Thoracic aorta (tissue), 2 donors: Measurements from ENCODE around the gene MYCT1. TPM values are rescaled to one million over a fixed set of nuclear protein-coding genes. Genes with fewer than 3 reads are reported as not detected.
"Not testable (repeated sequence)": the region's sequence is repeated elsewhere in the genome, so short reads cannot be mapped to it uniquely, and the experiment has no call there.

Experiments used
- ATAC-seq: fragments of 150-250 bp; one replicate; pipeline ENCODE4 v1.8.0; 2017; ENCODE audit warnings: low read depth; ENCODE audit not compliant: insufficient number of reproducible peaks, low FRiP score
- DNase-seq: peaks from one replicate; pipeline ENCODE4 v3.0.0-alpha.2; 2020; ENCODE audit warnings: low spot score
- H3K27ac ChIP-seq, 2 donors: fragments of 200-600 bp; sonication (generic); 1 replicate in 1 of 2; 2 replicates in 1 of 2; pipeline ENCODE4 v1.5.1; 2016; ENCODE audit warnings: mild to moderate bottlenecking in 2 of 2, moderate library complexity in 2 of 2
- H3K27me3 ChIP-seq: fragments of 200-600 bp; sonication (generic); replicated peaks from 2 replicates; pipeline ENCODE4 v1.6.0; 2016; ENCODE audit warnings: mild to moderate bottlenecking; ENCODE audit not compliant: insufficient read depth
- H3K36me3 ChIP-seq: fragments of 200-600 bp; sonication (generic); one replicate; pipeline ENCODE4 v1.5.1; 2016
- H3K4me1 ChIP-seq, 2 donors: fragments of 200-600 bp; sonication (generic); 1 replicate in 1 of 2; 2 replicates in 1 of 2; pipeline versions ENCODE4 v1.5.1 to v1.6.0; 2016; ENCODE audit warnings: low read depth in 2 of 2, mild to moderate bottlenecking in 1 of 2; ENCODE audit not compliant: control insufficient read depth in 1 of 2
- H3K4me3 ChIP-seq: fragments of 200-600 bp; sonication (generic); 2 replicates; pipeline ENCODE4 v1.5.1; 2016; ENCODE audit warnings: mild to moderate bottlenecking
- H3K9me3 ChIP-seq: fragments of 200-600 bp; sonication (generic); 2 replicates; pipeline ENCODE4 v1.5.1; 2016
- total RNA-seq, 2 donors: library from RNA; depleted of rRNA; stranded (reverse); fragments of >200 nt; gene quantifications; one replicate each; pipeline versions ENCODE4 v1.1.0 to v1.2.3, GENCODE V29; 2016
- TF ChIP-seq, protein P1 (sequence below): fragments of 200-600 bp; sonication (generic); IDR thresholded peaks from one replicate; pipeline ENCODE4 v1.5.1; 2019; ENCODE audit warnings: antibody characterized with exemption

MYCT1 gene
- total RNA-seq, 2 donors from 2014 or later, result 7.2 to 14.7 TPM

DNA sequence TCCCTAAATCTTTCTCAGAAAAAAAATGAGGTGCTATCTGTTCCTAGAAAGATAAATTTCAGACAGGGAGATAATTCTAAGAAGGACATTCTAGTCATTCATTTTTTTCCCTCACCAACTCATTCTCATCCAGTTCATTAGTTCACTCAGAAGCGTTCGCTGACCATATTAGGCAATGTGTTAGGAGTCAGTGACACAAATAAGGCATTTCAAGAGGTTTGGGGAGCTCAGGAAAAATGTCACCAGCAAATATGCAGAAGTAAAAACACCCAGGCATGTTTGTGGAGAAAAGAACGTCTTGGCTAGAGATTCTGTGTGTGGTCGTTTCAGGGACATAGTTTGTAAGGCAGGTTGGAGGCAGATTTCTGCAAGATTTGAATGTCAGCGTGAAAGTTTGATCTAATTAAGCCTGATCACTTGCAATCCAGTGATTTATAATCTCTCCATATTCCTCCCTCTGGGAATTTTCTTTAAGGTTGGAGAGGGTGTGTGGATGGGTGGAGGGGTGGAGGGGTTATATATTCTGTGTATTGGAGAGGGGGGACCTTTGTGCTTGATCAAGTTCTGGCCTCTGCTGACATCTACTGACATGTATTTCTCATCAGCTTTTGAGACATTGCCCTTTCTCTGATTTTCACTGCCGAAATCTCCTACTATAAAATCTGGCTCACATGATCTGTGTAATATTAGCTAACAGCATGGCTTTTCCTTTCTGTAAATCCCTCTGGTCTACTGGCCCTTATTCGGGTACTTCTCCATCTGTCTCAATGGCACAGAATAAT lies 3.6 kb downstream of the MYCT1 start:
- Histone ChIP-seq H3K27me3 (no peaks in the 10 kb centered on the region), H3K4me1 (no peaks in the 10 kb centered on the region), H3K4me3 (no peak overlapping the region), H3K36me3 (no peaks in the 10 kb centered on the region), H3K9me3 (no peaks in the 10 kb centered on the region), H3K27ac (no peak overlapping the region)
- TF ChIP-seq, protein P1, sequence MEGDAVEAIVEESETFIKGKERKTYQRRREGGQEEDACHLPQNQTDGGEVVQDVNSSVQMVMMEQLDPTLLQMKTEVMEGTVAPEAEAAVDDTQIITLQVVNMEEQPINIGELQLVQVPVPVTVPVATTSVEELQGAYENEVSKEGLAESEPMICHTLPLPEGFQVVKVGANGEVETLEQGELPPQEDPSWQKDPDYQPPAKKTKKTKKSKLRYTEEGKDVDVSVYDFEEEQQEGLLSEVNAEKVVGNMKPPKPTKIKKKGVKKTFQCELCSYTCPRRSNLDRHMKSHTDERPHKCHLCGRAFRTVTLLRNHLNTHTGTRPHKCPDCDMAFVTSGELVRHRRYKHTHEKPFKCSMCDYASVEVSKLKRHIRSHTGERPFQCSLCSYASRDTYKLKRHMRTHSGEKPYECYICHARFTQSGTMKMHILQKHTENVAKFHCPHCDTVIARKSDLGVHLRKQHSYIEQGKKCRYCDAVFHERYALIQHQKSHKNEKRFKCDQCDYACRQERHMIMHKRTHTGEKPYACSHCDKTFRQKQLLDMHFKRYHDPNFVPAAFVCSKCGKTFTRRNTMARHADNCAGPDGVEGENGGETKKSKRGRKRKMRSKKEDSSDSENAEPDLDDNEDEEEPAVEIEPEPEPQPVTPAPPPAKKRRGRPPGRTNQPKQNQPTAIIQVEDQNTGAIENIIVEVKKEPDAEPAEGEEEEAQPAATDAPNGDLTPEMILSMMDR, result no peak
- no peak for DNase-seq
- no peak for ATAC-seq

DNA sequence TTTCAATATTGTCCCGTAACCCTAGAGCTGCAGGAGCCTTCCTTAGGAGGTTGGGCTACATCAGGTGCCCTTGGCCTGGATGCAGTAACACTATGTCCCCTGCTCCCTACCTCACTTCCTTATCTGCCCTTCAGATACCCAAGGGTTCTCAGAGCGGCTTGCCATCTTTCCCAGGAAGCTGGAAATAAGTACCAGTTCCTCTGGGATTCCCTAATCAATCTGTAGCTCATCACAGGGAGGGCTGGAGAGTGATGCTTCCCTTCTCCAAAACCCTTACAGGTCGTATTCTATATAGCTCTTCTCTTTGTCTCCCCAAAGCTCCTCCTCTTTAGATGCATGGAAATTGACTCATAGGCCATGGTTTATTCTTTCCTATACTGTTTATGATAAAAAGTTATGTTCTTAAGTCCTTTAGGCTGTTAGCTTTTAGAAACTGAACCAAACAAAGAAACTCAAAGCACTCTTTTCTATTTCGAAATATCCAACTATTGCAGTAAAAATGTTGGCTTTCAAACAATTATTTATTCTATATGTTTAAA lies 4.2 kb downstream of the MYCT1 start:
- no peaks in the 10 kb centered on the region for H3K27me3 ChIP-seq
- H3K9me3 ChIP-seq, result no peaks in the 10 kb centered on the region
- TF ChIP-seq, protein P1, result no peak
- H3K36me3 ChIP-seq, result no peaks in the 10 kb centered on the region
- no peak for ATAC-seq
- DNase-seq, result no peak
- no peaks in the 10 kb centered on the region for H3K4me1 ChIP-seq
- no peak overlapping the region for H3K27ac ChIP-seq
- H3K4me3 ChIP-seq, result no peak overlapping the region

DNA sequence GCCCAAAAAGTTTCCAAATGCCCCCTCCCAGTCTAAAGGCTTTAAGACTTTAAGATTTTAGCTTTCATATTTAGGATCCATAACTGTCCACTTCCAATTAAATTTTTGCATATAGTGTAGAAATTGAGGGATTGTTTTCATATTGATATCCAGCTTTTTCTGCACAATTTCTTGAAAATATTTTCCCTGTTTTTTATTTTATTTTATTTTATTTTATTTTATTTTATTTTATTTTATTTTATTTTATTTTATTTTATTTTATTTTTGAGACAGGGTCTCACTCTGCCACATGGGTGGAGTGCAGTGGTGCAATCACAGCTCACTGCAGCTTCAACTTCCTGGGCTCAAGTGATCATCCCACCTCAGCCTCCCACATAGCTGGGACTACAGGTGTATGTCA lies 6.1 kb downstream of the MYCT1 start:
- H3K4me1 ChIP-seq, DNase-seq, H3K27me3 ChIP-seq, H3K4me3 ChIP-seq, H3K9me3 ChIP-seq, ATAC-seq, H3K36me3 ChIP-seq, H3K27ac ChIP-seq: not testable (repeated sequence)

DNA sequence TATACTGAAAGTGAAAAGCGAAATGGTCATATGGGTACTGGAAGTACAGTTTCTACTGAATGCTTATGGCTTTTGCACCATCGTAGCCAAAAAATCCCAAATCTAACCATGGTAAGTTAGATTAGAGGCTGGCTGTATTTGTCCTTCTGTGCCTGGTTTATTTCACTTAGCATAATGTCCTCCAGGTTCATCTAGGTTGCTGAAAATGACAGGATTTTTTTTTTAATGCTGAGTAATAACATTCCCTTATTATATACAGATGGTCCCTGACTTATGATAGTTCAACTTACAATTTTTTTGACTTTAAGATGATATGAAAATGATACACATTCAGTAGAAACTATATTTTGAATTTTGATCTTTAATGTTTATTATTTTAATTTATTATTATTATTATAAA lies 7.6 kb downstream of the MYCT1 start:
- TF ChIP-seq, protein P1, result no peak
- ATAC-seq, result no peak
- Histone ChIP-seq H3K36me3 (no peaks in the 10 kb centered on the region), H3K4me1 (no peaks in the 10 kb centered on the region), H3K9me3 (peaks cover 4% of the 10 kb centered on the region), H3K27me3 (no peaks in the 10 kb centered on the region), H3K4me3 (no peak overlapping the region), H3K27ac (no peak overlapping the region)
- no peak for DNase-seq

DNA sequence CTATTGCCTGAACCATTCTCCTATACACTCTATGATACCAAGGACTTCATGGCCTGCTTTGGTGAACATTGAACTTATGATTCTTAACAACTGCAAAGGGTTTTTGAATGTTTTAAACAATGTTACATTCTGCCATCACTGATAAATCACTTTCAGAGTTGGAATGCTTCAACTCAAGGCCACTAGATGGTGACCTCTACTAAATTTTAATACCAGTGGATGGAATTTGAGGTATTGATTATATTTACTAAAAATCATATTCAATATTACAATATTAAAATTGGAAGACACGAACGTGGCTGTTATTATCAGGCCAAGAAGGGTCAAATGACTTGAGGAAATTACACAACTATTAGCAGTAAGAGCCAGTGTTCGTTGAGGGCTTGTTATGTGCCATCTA lies 18.6 kb downstream of the MYCT1 start:
- TF ChIP-seq, protein P1, result no peak
- H3K4me1 ChIP-seq, result no peaks in the 10 kb centered on the region
- no peak for ATAC-seq

More for the DNA sequence above, 18.6 kb downstream of the MYCT1 start:
- no peaks in the 10 kb centered on the region for H3K27me3 ChIP-seq
- no peak for DNase-seq
- peaks cover 3% of the 10 kb centered on the region for H3K9me3 ChIP-seq
- no peak overlapping the region for H3K4me3 ChIP-seq
- H3K36me3 ChIP-seq, result no peaks in the 10 kb centered on the region
- H3K27ac ChIP-seq, result no peak overlapping the region
